Measurements from ENCODE around the gene GPN2.
A peak's percentile ranks its signal among the peaks of the same experiment; 100 is the strongest.

The GPN2 gene

GRCh38 chr1:26921540-26922430 is 31.7 kb upstream of the GPN2 start, which contains the start of gene NUDC:
TSS of gene NUDC (plus strand) at chr1:26921743. CDS start at chr1:26921849, 106 bp downstream.
- peak; percentile 98 for ATAC-seq
- no peak for TF ChIP-seq GLIS3 (CRISPR knock-in tag; IDR thresholded peaks at IDR 0.05)
- TF ChIP-seq PATZ1 (CRISPR knock-in tag; IDR thresholded peaks at IDR 0.05; ENCODE audit: borderline replicate concordance): no peak

DNA sequence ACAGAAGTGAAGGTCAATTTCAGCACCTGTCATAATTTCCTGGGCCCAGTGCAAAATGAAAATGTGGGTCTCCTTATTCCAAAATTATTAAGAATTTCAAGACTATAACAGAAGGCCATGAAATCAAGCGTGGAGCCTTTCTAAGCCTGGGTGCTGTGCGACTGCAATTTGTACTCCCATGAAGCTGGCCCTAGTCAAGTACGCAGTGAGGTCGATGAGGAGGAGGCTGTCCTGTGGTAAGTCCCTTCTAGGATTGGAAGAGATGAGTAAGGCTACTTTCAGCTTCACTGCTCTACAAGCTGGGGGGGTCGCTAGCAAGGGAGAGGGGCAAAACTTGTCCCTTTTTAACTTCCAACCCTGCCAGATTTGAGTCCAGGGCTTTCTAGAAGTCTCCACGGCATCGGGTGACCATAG is 31.1 kb upstream of the GPN2 start:
- ATAC-seq: peak; percentile 54
- no peak for TF ChIP-seq ISL1 (CRISPR knock-in tag; IDR thresholded peaks at IDR 0.05)
- no peak for TF ChIP-seq CSDC2 (CRISPR knock-in tag; IDR thresholded peaks at IDR 0.05)
- no peak for TF ChIP-seq ZNF8 (CRISPR knock-in tag; IDR thresholded peaks at IDR 0.05)
- no peak for TF ChIP-seq RARB (CRISPR knock-in tag; IDR thresholded peaks at IDR 0.05)
- TF ChIP-seq CSRNP3 (CRISPR knock-in tag; IDR thresholded peaks at IDR 0.05): no peak
- TF ChIP-seq, protein P1, sequence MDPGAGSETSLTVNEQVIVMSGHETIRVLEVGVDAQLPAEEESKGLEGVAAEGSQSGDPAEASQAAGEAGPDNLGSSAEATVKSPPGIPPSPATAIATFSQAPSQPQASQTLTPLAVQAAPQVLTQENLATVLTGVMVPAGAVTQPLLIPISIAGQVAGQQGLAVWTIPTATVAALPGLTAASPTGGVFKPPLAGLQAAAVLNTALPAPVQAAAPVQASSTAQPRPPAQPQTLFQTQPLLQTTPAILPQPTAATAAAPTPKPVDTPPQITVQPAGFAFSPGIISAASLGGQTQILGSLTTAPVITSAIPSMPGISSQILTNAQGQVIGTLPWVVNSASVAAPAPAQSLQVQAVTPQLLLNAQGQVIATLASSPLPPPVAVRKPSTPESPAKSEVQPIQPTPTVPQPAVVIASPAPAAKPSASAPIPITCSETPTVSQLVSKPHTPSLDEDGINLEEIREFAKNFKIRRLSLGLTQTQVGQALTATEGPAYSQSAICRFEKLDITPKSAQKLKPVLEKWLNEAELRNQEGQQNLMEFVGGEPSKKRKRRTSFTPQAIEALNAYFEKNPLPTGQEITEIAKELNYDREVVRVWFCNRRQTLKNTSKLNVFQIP (CRISPR knock-in tag; IDR thresholded peaks at IDR 0.05; ENCODE audit: borderline replicate concordance, low read depth): no peak
- no peak for TF ChIP-seq OSR1 (CRISPR knock-in tag; IDR thresholded peaks at IDR 0.05)
- TF ChIP-seq ARNTL (CRISPR knock-in tag; IDR thresholded peaks at IDR 0.05; ENCODE audit: borderline replicate concordance, low read depth): no peak
- TF ChIP-seq ESRRG (CRISPR knock-in tag; IDR thresholded peaks at IDR 0.05): no peak

- TF ChIP-seq GLIS3 (CRISPR knock-in tag; IDR thresholded peaks at IDR 0.05) (no peak), PATZ1 (CRISPR knock-in tag; IDR thresholded peaks at IDR 0.05; ENCODE audit: borderline replicate concordance) (no peak), ARNTL (CRISPR knock-in tag; IDR thresholded peaks at IDR 0.05; ENCODE audit: borderline replicate concordance, low read depth) (no peak), OSR1 (CRISPR knock-in tag; IDR thresholded peaks at IDR 0.05) (no peak), CSDC2 (CRISPR knock-in tag; IDR thresholded peaks at IDR 0.05) (no peak), ZNF8 (CRISPR knock-in tag; IDR thresholded peaks at IDR 0.05) (no peak), TOX (CRISPR knock-in tag; IDR thresholded peaks at IDR 0.05; ENCODE audit: borderline replicate concordance) (no peak), RARB (CRISPR knock-in tag; IDR thresholded peaks at IDR 0.05) (no peak), ZC3H10 (CRISPR knock-in tag; IDR thresholded peaks at IDR 0.05) (no peak), ZNF565 (CRISPR knock-in tag; conservative IDR thresholded peaks at IDR 0.05; ENCODE audit: low read depth) (no peak), ZFP3 (CRISPR knock-in tag; IDR thresholded peaks at IDR 0.05) (no peak), ZNF70 (CRISPR knock-in tag; IDR thresholded peaks at IDR 0.05) (no peak), CREB5 (CRISPR knock-in tag; IDR thresholded peaks at IDR 0.05; ENCODE audit: low read depth) (no peak), ISL1 (CRISPR knock-in tag; IDR thresholded peaks at IDR 0.05) (no peak), SNAI2 (CRISPR knock-in tag; IDR thresholded peaks at IDR 0.05) (no peak), ZFP30 (CRISPR knock-in tag; IDR thresholded peaks at IDR 0.05) (no peak)
- TF ChIP-seq, protein P1 (CRISPR knock-in tag; IDR thresholded peaks at IDR 0.05; ENCODE audit: borderline replicate concordance, low read depth): no peak
- no peak for ATAC-seq
Observed at GRCh38 chr1:26915204-26915842, 25.2 kb upstream of the GPN2 start.

Data from SK-N-SH treated with all-trans-retinoic acid at 6 μM for 48 hours (cell line).